Fibroblast of lung (primary cell): ENCODE measurements around the gene TMEM132E. TPM values are rescaled to one million over a fixed set of nuclear protein-coding genes. Genes with fewer than 3 reads are reported as not detected.

Experiments used
- DNase-seq, 2 donors: peaks; one replicate each; pipeline versions ENCODE4 v3.0.0 to v3.0.0-alpha.2; 2010; ENCODE audit warnings: low read depth in 2 of 2
- H2AFZ ChIP-seq: 2 replicates; pipeline ENCODE4 v1.5.1; 2012; ENCODE audit warnings: low read length, control low read depth, inconsistent platforms
- H3K27ac ChIP-seq: 2 replicates; pipeline ENCODE4 v1.5.1; 2011; ENCODE audit warnings: low read length, control low read depth; ENCODE audit not compliant: insufficient read depth
- H3K27me3 ChIP-seq: 2 replicates; pipeline ENCODE4 v1.5.1; 2011; ENCODE audit warnings: mild to moderate bottlenecking, low read length; ENCODE audit not compliant: control insufficient read depth, insufficient read depth
- H3K36me3 ChIP-seq: 2 replicates; pipeline ENCODE4 v1.5.1; 2011; ENCODE audit warnings: low read length; ENCODE audit not compliant: control insufficient read depth, insufficient read depth
- H3K4me1 ChIP-seq: 2 replicates; pipeline ENCODE4 v1.5.1; 2011; ENCODE audit warnings: low read length; ENCODE audit not compliant: control insufficient read depth, insufficient read depth; ENCODE audit errors: extremely low read depth
- H3K4me2 ChIP-seq: 2 replicates; pipeline ENCODE4 v1.5.1; 2011; ENCODE audit warnings: low read length, control low read depth; ENCODE audit not compliant: insufficient read depth; ENCODE audit errors: extremely low read depth
- H3K4me3 ChIP-seq, 4 experiments: fragments of 200-600 bp in 1 of 4; sonication (generic) in 1 of 4; replicated peaks in 1 of 4; 2 replicates each; pipeline ENCODE4 v1.5.1; 2011 to 2016; ENCODE audit warnings: low read length in 4 of 4, low read depth in 3 of 4, mild to moderate bottlenecking in 3 of 4, control low read depth in 2 of 4, inconsistent platforms in 1 of 4, mixed read lengths in 1 of 4; ENCODE audit not compliant: insufficient read depth in 1 of 4; ENCODE audit errors: control extremely low read depth in 1 of 4
- H3K79me2 ChIP-seq: 2 replicates; pipeline ENCODE4 v1.5.1; 2012; ENCODE audit warnings: mild to moderate bottlenecking, low read length, inconsistent platforms; ENCODE audit not compliant: control insufficient read depth, insufficient read depth
- H3K9ac ChIP-seq: 2 replicates; pipeline ENCODE4 v1.5.1; 2011; ENCODE audit warnings: mild to moderate bottlenecking, low read length, control low read depth; ENCODE audit not compliant: insufficient read depth
- H3K9me3 ChIP-seq: 2 replicates; pipeline ENCODE4 v1.5.1; 2012; ENCODE audit warnings: low read depth, low read length; ENCODE audit not compliant: control insufficient read depth, insufficient read depth
- H4K20me1 ChIP-seq: 2 replicates; pipeline ENCODE4 v1.5.1; 2011; ENCODE audit warnings: low read length; ENCODE audit not compliant: control insufficient read depth, insufficient read depth; ENCODE audit errors: extremely low read depth
- EZH2 ChIP-seq: IDR thresholded peaks from 2 replicates; pipeline ENCODE4 v1.5.1; 2012; ENCODE audit warnings: low read length, control low read depth, mild to moderate bottlenecking; ENCODE audit errors: missing control alignments
- polyA plus RNA-seq, 2 donors: library from polyadenylated mRNA; depleted of rRNA in 1 of 2; stranded (reverse) in 1 of 2; unstranded in 1 of 2; fragments of >200 nt; gene quantifications; 2 replicates each; pipeline ENCODE4 v1.2.1, GENCODE V29; 2011 to 2012; ENCODE audit warnings: missing spikeins in 1 of 2
- total RNA-seq: library from RNA; depleted of rRNA; stranded (reverse); fragments of >200 nt; gene quantifications from 2 replicates; pipeline ENCODE4 v1.2.1, GENCODE V29; 2014
- TF ChIP-seq, protein P1 (sequence below), 2 donors: IDR thresholded peaks in 1 of 2; conservative IDR thresholded peaks in 1 of 2; 1 replicate in 1 of 2; 2 replicates in 1 of 2; pipeline ENCODE4 v1.5.1; 2011 to 2012; ENCODE audit warnings: low read length in 2 of 2, control low read depth in 1 of 2, inconsistent platforms in 1 of 2, low read depth in 1 of 2, mild to moderate bottlenecking in 1 of 2

The TMEM132E gene
- total and polyA plus RNA-seq, 2 donors (not counting 1 experiment from before 2014, with no cell fraction given), result not detected

DNA sequence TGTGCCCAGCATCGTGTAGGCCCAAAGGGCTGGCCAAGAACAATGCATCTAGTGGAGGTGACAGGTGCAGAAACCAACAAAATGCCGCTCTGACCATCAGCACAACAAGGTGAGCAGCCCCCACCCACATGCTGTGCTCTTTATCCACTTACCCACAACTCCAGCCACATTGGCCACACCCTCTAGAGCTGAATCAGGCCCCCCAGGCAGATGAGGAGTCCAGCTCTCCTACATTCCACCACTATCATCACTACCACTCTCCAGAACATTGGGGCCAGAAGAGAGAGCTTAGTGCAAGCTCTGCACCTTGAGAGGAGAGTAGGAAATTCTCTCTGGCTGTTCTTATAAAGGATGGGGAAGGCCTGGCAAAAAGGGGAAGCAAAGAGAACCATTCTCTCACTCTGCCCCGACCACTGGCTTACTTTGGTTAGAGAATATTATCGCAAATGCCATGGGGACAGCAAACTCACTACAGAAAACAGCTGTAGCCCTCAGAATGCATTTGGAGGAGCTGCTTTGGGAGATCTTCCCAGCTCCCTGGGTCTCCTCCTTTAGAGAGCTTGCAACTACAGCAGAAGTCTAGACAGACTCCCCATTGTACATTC is 75.0 kb downstream of the TMEM132E start:
- TF ChIP-seq, protein P1, sequence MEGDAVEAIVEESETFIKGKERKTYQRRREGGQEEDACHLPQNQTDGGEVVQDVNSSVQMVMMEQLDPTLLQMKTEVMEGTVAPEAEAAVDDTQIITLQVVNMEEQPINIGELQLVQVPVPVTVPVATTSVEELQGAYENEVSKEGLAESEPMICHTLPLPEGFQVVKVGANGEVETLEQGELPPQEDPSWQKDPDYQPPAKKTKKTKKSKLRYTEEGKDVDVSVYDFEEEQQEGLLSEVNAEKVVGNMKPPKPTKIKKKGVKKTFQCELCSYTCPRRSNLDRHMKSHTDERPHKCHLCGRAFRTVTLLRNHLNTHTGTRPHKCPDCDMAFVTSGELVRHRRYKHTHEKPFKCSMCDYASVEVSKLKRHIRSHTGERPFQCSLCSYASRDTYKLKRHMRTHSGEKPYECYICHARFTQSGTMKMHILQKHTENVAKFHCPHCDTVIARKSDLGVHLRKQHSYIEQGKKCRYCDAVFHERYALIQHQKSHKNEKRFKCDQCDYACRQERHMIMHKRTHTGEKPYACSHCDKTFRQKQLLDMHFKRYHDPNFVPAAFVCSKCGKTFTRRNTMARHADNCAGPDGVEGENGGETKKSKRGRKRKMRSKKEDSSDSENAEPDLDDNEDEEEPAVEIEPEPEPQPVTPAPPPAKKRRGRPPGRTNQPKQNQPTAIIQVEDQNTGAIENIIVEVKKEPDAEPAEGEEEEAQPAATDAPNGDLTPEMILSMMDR (conservative IDR thresholded peaks at IDR 0.05 in 1 of 2, IDR thresholded peaks at IDR 0.05 in 1 of 2; ENCODE audit: low read depth in 1 of 2, low read length in 2 of 2), result no peak
- no peak for TF ChIP-seq EZH2
- H2AFZ ChIP-seq, result no peak overlapping the region
- no peaks in the 10 kb centered on the region for H4K20me1 ChIP-seq
- no peak overlapping the region for H3K4me3 ChIP-seq
- no peak overlapping the region for H3K27ac ChIP-seq
- DNase-seq, result no peak
- no peaks in the 10 kb centered on the region for H3K4me1 ChIP-seq
- no peaks in the 10 kb centered on the region for H3K9me3 ChIP-seq
- H3K27me3 ChIP-seq, result no peaks in the 10 kb centered on the region
- H3K4me2 ChIP-seq, result no peak overlapping the region
- no peaks in the 10 kb centered on the region for H3K79me2 ChIP-seq
- H3K36me3 ChIP-seq, result no peaks in the 10 kb centered on the region
- H3K9ac ChIP-seq, result no peak overlapping the region

DNA sequence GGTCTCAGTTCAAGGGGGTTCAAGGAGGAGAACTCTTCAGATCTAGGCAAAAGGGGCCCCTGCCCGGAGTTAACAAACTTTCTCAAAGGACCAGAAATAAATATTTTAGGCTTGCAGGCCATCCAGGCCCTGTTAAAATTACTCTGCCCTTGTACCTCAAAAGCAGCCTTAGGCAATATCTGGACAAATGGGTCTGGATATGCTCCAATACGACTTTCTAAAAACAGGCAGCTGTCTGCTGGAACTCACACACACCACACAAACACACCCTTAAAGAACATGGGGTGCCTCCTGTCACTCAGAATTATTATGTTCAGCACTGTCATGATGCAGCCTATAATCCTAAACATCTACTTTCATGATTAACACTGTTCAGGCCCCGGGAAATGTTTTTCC is 75.5 kb downstream of the TMEM132E start:
- H3K9ac ChIP-seq, result no peak overlapping the region
- no peaks in the 10 kb centered on the region for H3K79me2 ChIP-seq
- DNase-seq, result no peak
- no peaks in the 10 kb centered on the region for H3K27me3 ChIP-seq
- H3K4me1 ChIP-seq, result no peaks in the 10 kb centered on the region
- H3K27ac ChIP-seq, result no peak overlapping the region
- no peak overlapping the region for H3K4me2 ChIP-seq
- H3K36me3 ChIP-seq, result no peaks in the 10 kb centered on the region
- TF ChIP-seq, protein P1 (conservative IDR thresholded peaks at IDR 0.05 in 1 of 2, IDR thresholded peaks at IDR 0.05 in 1 of 2; ENCODE audit: low read depth in 1 of 2, low read length in 2 of 2), result no peak
- TF ChIP-seq EZH2, result no peak
- H3K4me3 ChIP-seq, result no peak overlapping the region
- no peaks in the 10 kb centered on the region for H4K20me1 ChIP-seq
- no peaks in the 10 kb centered on the region for H3K9me3 ChIP-seq
- no peak overlapping the region for H2AFZ ChIP-seq

DNA sequence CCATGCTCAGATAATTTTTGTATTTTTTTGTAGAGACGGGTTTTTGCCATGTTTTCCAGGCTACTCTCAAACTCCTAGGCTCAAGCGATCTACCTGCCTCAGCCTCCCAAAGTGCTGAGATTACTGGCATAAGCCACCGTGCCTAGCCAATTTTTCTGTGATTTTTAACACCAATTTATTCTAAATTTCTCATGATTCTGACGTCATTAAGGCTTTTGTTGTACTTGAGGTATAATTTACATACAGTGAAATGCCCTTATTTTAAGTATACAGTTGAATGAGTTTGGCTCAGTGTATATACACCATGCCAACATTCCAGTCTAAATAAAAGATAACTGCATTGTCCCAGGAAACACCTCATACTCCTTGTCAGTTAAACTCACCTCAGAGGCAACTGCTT is 77.4 kb downstream of the TMEM132E start:
- DNase-seq, result no peak
- Histone ChIP-seq H2AFZ (no peak overlapping the region), H3K9me3 (no peaks in the 10 kb centered on the region), H3K79me2 (no peaks in the 10 kb centered on the region), H3K4me1 (no peaks in the 10 kb centered on the region), H3K27me3 (no peaks in the 10 kb centered on the region), H3K27ac (no peak overlapping the region), H3K36me3 (no peaks in the 10 kb centered on the region), H3K9ac (no peak overlapping the region), H3K4me2 (no peak overlapping the region), H4K20me1 (no peaks in the 10 kb centered on the region), H3K4me3 (no peak overlapping the region)
- TF ChIP-seq, protein P1 (conservative IDR thresholded peaks at IDR 0.05 in 1 of 2, IDR thresholded peaks at IDR 0.05 in 1 of 2; ENCODE audit: low read depth in 1 of 2, low read length in 2 of 2), result no peak
- no peak for TF ChIP-seq EZH2
